DND-41 (cell line): ENCODE measurements around the gene FBXO21.

Experiments
- ATAC-seq: fragments of 200-7000 bp; cut with Tn5 transposase; 3 replicates; pipeline ENCODE4 v1.9.1; 2021; ENCODE audit warnings: low read depth; ENCODE audit not compliant: insufficient read depth
- DNase-seq: peaks from one replicate; pipeline ENCODE4 v3.0.0-alpha.2; 2020
- H2AFZ ChIP-seq: 2 replicates; pipeline ENCODE4 v1.6.0; 2012; ENCODE audit warnings: low read depth, low read length
- H3K27ac ChIP-seq: 2 replicates; pipeline ENCODE4 v1.5.1; 2012; ENCODE audit warnings: low read length, inconsistent platforms
- H3K27me3 ChIP-seq: fragments of 200-600 bp; sonication (generic); 2 replicates; pipeline ENCODE4 v1.6.0; 2012; ENCODE audit warnings: low read length, mild to moderate bottlenecking, inconsistent platforms; ENCODE audit not compliant: insufficient read depth, poor library complexity
- H3K36me3 ChIP-seq: 2 replicates; pipeline ENCODE4 v1.5.1; 2012; ENCODE audit warnings: low read length, inconsistent platforms; ENCODE audit not compliant: insufficient read depth
- H3K4me1 ChIP-seq: 2 replicates; pipeline ENCODE4 v1.5.1; 2012; ENCODE audit warnings: mild to moderate bottlenecking, low read length; ENCODE audit not compliant: insufficient read depth
- H3K4me2 ChIP-seq: 2 replicates; pipeline ENCODE4 v1.6.0; 2012; ENCODE audit warnings: mild to moderate bottlenecking, moderate library complexity, low read length, inconsistent platforms; ENCODE audit not compliant: insufficient read depth
- H3K4me3 ChIP-seq, 2 experiments: fragments of 200-600 bp in 1 of 2; shearing (Covaris generic) in 1 of 2; 2 replicates each; pipeline ENCODE4 v1.5.1; 2012 to 2016; ENCODE audit warnings: inconsistent platforms in 2 of 2, low read length in 2 of 2, mild to moderate bottlenecking in 2 of 2, low read depth in 1 of 2, moderate library complexity in 1 of 2
- H3K79me2 ChIP-seq: 2 replicates; pipeline ENCODE4 v1.6.0; 2012; ENCODE audit warnings: low read length, inconsistent platforms; ENCODE audit not compliant: insufficient read depth
- H3K9ac ChIP-seq: 2 replicates; pipeline ENCODE4 v1.6.0; 2012; ENCODE audit warnings: low read depth, mild to moderate bottlenecking, inconsistent platforms, low read length, moderate library complexity
- H3K9me3 ChIP-seq: 2 replicates; pipeline ENCODE4 v1.5.1; 2012; ENCODE audit warnings: low read length, moderate library complexity, mild to moderate bottlenecking, inconsistent platforms; ENCODE audit not compliant: insufficient read depth, severe bottlenecking
- H4K20me1 ChIP-seq: 2 replicates; pipeline ENCODE4 v1.6.0; 2012; ENCODE audit warnings: low read length; ENCODE audit not compliant: insufficient read depth
- EZH2 ChIP-seq: IDR thresholded peaks from 3 replicates; pipeline ENCODE4 v1.6.1; 2012; ENCODE audit warnings: borderline replicate concordance, low read depth, mild to moderate bottlenecking, moderate library complexity, low read length, inconsistent platforms; ENCODE audit not compliant: severe bottlenecking
- TF ChIP-seq, protein P1 (sequence below): IDR thresholded peaks from 2 replicates; pipeline ENCODE4 v1.5.1; 2012; ENCODE audit warnings: borderline replicate concordance, low read length, moderate library complexity, mild to moderate bottlenecking; ENCODE audit not compliant: poor library complexity, severe bottlenecking; ENCODE audit errors: extremely low read depth

Gene FBXO21

DNA sequence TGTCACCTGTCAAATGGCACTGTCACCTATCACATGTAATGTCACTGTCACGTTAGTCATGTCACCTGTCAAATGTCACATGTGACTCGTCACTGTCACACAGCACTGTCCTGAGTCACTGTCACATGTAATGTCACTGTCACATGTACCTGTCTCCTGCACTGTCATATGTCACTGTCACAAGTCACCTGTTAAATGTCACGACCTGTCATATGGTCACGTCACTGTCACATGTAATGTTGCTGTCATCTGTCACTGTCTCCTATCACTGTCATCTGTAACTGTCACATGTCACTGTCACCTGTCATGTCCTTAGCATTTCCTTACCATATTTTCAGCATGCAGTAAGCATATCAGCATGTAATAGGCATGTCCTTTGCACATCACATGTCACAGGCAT lies 63.9 kb downstream of the FBXO21 start:
- no peaks in the 10 kb centered on the region for H4K20me1 ChIP-seq
- H3K27me3 ChIP-seq, result no peaks in the 10 kb centered on the region
- H3K36me3 ChIP-seq, result no peaks in the 10 kb centered on the region
- no peaks in the 10 kb centered on the region for H3K9me3 ChIP-seq
- TF ChIP-seq, protein P1, sequence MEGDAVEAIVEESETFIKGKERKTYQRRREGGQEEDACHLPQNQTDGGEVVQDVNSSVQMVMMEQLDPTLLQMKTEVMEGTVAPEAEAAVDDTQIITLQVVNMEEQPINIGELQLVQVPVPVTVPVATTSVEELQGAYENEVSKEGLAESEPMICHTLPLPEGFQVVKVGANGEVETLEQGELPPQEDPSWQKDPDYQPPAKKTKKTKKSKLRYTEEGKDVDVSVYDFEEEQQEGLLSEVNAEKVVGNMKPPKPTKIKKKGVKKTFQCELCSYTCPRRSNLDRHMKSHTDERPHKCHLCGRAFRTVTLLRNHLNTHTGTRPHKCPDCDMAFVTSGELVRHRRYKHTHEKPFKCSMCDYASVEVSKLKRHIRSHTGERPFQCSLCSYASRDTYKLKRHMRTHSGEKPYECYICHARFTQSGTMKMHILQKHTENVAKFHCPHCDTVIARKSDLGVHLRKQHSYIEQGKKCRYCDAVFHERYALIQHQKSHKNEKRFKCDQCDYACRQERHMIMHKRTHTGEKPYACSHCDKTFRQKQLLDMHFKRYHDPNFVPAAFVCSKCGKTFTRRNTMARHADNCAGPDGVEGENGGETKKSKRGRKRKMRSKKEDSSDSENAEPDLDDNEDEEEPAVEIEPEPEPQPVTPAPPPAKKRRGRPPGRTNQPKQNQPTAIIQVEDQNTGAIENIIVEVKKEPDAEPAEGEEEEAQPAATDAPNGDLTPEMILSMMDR, result no peak
- no peak for TF ChIP-seq EZH2
- H2AFZ ChIP-seq, result no peak overlapping the region
- no peak overlapping the region for H3K9ac ChIP-seq
- no peak overlapping the region for H3K4me2 ChIP-seq
- H3K4me1 ChIP-seq, result peaks cover 9% of the 10 kb centered on the region
- DNase-seq (no peak), ATAC-seq (no peak)
- no peak overlapping the region for H3K4me3 ChIP-seq
- no peaks in the 10 kb centered on the region for H3K79me2 ChIP-seq
- H3K27ac ChIP-seq, result no peak overlapping the region

DNA sequence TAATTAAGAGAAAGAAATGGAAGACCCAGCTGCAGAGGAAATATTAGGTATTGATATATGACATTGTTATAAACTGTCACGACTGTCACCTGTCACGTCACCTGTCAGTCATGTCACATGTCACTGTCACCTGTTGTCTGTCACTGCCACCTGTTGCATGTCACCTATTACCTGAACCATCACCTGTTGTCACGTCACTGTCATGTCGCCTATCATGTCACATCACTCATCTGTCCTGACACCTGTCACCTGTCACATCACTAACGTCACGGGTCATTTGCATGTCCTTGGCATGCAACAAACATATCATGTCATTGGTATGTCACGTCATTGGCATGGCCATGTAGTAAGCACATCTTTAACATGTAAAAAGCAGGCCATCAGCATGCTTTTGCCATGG lies 64.5 kb downstream of the FBXO21 start:
- H3K9me3 ChIP-seq, result no peaks in the 10 kb centered on the region
- H3K4me1 ChIP-seq, result peaks cover 9% of the 10 kb centered on the region
- H3K79me2 ChIP-seq, result no peaks in the 10 kb centered on the region
- ATAC-seq (no peak), DNase-seq (no peak)
- no peak overlapping the region for H3K27ac ChIP-seq
- no peaks in the 10 kb centered on the region for H3K27me3 ChIP-seq
- no peak overlapping the region for H3K4me3 ChIP-seq
- H3K4me2 ChIP-seq, result no peak overlapping the region
- H3K36me3 ChIP-seq, result no peaks in the 10 kb centered on the region
- no peak overlapping the region for H3K9ac ChIP-seq
- TF ChIP-seq, protein P1, result no peak
- TF ChIP-seq EZH2, result no peak
- no peak overlapping the region for H2AFZ ChIP-seq
- H4K20me1 ChIP-seq, result no peaks in the 10 kb centered on the region

DNA sequence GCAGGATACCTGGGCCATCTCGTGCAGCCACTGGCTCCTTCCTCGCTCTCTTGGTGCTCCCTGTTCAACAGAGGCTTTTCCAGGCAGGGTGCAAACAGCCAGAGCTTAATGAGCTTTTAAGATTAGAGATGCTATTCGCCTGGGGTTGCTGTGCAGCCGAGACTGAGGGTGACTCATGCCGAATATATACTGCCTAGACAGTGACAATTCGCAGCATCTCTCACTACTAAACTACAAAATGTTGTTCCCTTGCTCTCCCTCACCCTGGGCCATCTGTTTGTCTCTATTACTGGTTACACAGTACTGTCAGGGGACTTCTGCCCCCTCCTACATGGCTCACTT lies 65.0 kb downstream of the FBXO21 start:
- peak; percentile 55 for ATAC-seq
- H2AFZ ChIP-seq, result no peak overlapping the region
- no peak for TF ChIP-seq EZH2
- TF ChIP-seq, protein P1, result no peak
- H3K27me3 ChIP-seq, result no peaks in the 10 kb centered on the region
- no peak for DNase-seq
- H3K4me3 ChIP-seq, result no peak overlapping the region
- H4K20me1 ChIP-seq, result no peaks in the 10 kb centered on the region
- no peaks in the 10 kb centered on the region for H3K36me3 ChIP-seq
- no peak overlapping the region for H3K9ac ChIP-seq
- no peaks in the 10 kb centered on the region for H3K9me3 ChIP-seq
- H3K4me2 ChIP-seq, result no peak overlapping the region
- H3K27ac ChIP-seq, result no peak overlapping the region
- H3K4me1 ChIP-seq, result peaks cover 9% of the 10 kb centered on the region
- H3K79me2 ChIP-seq, result no peaks in the 10 kb centered on the region
